IPS-15b (cell line): Measurements from ENCODE around the gene ZNF816.
A peak's percentile ranks its signal among the peaks of the same experiment; 100 is the strongest.
"Not testable (repeated sequence)": the region's sequence is repeated elsewhere in the genome, so short reads cannot be mapped to it uniquely, and the experiment has no call there.

Source experiments
- H3K27me3 ChIP-seq: one replicate; pipeline ENCODE4 v1.6.1; 2013; ENCODE audit warnings: low read length; ENCODE audit not compliant: control insufficient read depth, insufficient read depth
- H3K36me3 ChIP-seq: one replicate; pipeline ENCODE4 v1.6.1; 2013; ENCODE audit warnings: low read length; ENCODE audit not compliant: control insufficient read depth, insufficient read depth
- H3K4me1 ChIP-seq: one replicate; pipeline ENCODE4 v1.6.1; 2013; ENCODE audit warnings: mild to moderate bottlenecking, low read length; ENCODE audit not compliant: control insufficient read depth, insufficient read depth
- H3K4me3 ChIP-seq: one replicate; pipeline ENCODE4 v1.5.1; 2013; ENCODE audit warnings: low read depth, low read length
- H3K9ac ChIP-seq: one replicate; pipeline ENCODE4 v1.6.1; 2013; ENCODE audit warnings: low read depth, mild to moderate bottlenecking, low read length
- H3K9me3 ChIP-seq: one replicate; pipeline ENCODE4 v1.6.1; 2013; ENCODE audit warnings: mild to moderate bottlenecking, low read length; ENCODE audit not compliant: control insufficient read depth, insufficient read depth

Gene ZNF816

GRCh38 chr19:52992109-52993004 is 29.7 kb upstream of the ZNF816 start:
- peaks cover 30% of the 10 kb centered on the region for H3K27me3 ChIP-seq
- H3K9me3 ChIP-seq: no peaks in the 10 kb centered on the region
- no peaks in the 10 kb centered on the region for H3K36me3 ChIP-seq
- peak overlapping the region; percentile 58 for H3K4me3 ChIP-seq
- H3K9ac ChIP-seq: no peak overlapping the region
- peaks cover 3% of the 10 kb centered on the region for H3K4me1 ChIP-seq

- Histone ChIP-seq H3K4me3 (no peak overlapping the region), H3K9ac (no peak overlapping the region), H3K27me3 (peaks cover 29% of the 10 kb centered on the region), H3K9me3 (no peaks in the 10 kb centered on the region), H3K36me3 (no peaks in the 10 kb centered on the region), H3K4me1 (peaks cover 3% of the 10 kb centered on the region)
These were observed 28.8 kb upstream of the ZNF816 start for GRCh38 chr19:52991484-52991883.

GRCh38 chr19:52990759-52991418 is 28.2 kb upstream of the ZNF816 start:
- H3K9ac ChIP-seq: no peak overlapping the region
- peaks cover 25% of the 10 kb centered on the region for H3K27me3 ChIP-seq
- H3K9me3 ChIP-seq: no peaks in the 10 kb centered on the region
- H3K4me1 ChIP-seq: peaks cover 3% of the 10 kb centered on the region
- no peaks in the 10 kb centered on the region for H3K36me3 ChIP-seq
- no peak overlapping the region for H3K4me3 ChIP-seq

- no peaks in the 10 kb centered on the region for H3K36me3 ChIP-seq
- no peak overlapping the region for H3K9ac ChIP-seq
- H3K27me3 ChIP-seq: peaks cover 16% of the 10 kb centered on the region
- no peaks in the 10 kb centered on the region for H3K9me3 ChIP-seq
- peaks cover 3% of the 10 kb centered on the region for H3K4me1 ChIP-seq
- no peak overlapping the region for H3K4me3 ChIP-seq
These were observed 25.8 kb upstream of the ZNF816 start for GRCh38 chr19:52988506-52988905.

- no peak overlapping the region for H3K4me3 ChIP-seq
- peaks cover 8% of the 10 kb centered on the region for H3K27me3 ChIP-seq
These were observed 24.5 kb upstream of the ZNF816 start for GRCh38 chr19:52987221-52987620.

GRCh38 chr19:52983167-52983566 is 20.5 kb upstream of the ZNF816 start:
- not testable (repeated sequence) for H3K4me1 ChIP-seq, H3K9ac ChIP-seq, H3K36me3 ChIP-seq, H3K27me3 ChIP-seq, H3K9me3 ChIP-seq, H3K4me3 ChIP-seq

More at GRCh38 chr19:52987221-52987620, 24.5 kb upstream of the ZNF816 start:
- no peaks in the 10 kb centered on the region for H3K9me3 ChIP-seq
- H3K36me3 ChIP-seq: no peaks in the 10 kb centered on the region
- H3K9ac ChIP-seq: no peak overlapping the region
- H3K4me1 ChIP-seq: no peaks in the 10 kb centered on the region

- H3K9ac ChIP-seq: no peak overlapping the region
- no peak overlapping the region for H3K4me3 ChIP-seq
- H3K27me3 ChIP-seq: no peaks in the 10 kb centered on the region
- no peaks in the 10 kb centered on the region for H3K4me1 ChIP-seq
- H3K36me3 ChIP-seq: no peaks in the 10 kb centered on the region
- no peaks in the 10 kb centered on the region for H3K9me3 ChIP-seq
These were observed 18.6 kb upstream of the ZNF816 start for GRCh38 chr19:52981329-52981728.

GRCh38 chr19:52967772-52968171 is 5.1 kb upstream of the ZNF816 start:
- Histone ChIP-seq H3K4me1 (peaks cover 8% of the 10 kb centered on the region), H3K9me3 (no peaks in the 10 kb centered on the region), H3K27me3 (no peaks in the 10 kb centered on the region), H3K4me3 (no peak overlapping the region), H3K9ac (no peak overlapping the region), H3K36me3 (no peaks in the 10 kb centered on the region)

- Histone ChIP-seq H3K4me1 (peaks cover 8% of the 10 kb centered on the region), H3K36me3 (no peaks in the 10 kb centered on the region), H3K4me3 (peak overlapping the region; percentile 91), H3K27me3 (no peaks in the 10 kb centered on the region), H3K9ac (peak overlapping the region; percentile 68), H3K9me3 (no peaks in the 10 kb centered on the region)
These were observed 552 bp upstream of the ZNF816 start for GRCh38 chr19:52963247-52963618.

GRCh38 chr19:52961981-52962380 is 700 bp downstream of the ZNF816 start:
- Histone ChIP-seq H3K27me3 (no peaks in the 10 kb centered on the region), H3K4me1 (peaks cover 8% of the 10 kb centered on the region), H3K36me3 (peaks cover 3% of the 10 kb centered on the region), H3K9ac (peak overlapping the region; percentile 85), H3K9me3 (no peaks in the 10 kb centered on the region), H3K4me3 (peak overlapping the region; percentile 75)

- H3K27me3 ChIP-seq: no peaks in the 10 kb centered on the region
- no peak overlapping the region for H3K4me3 ChIP-seq
- H3K9me3 ChIP-seq: no peaks in the 10 kb centered on the region
- peaks cover 11% of the 10 kb centered on the region for H3K36me3 ChIP-seq
- H3K9ac ChIP-seq: no peak overlapping the region
- H3K4me1 ChIP-seq: peaks cover 8% of the 10 kb centered on the region
These were observed 2.9 kb downstream of the ZNF816 start for GRCh38 chr19:52959613-52960295.
